Mesothelial cell of epicardium (in vitro differentiated cells): ENCODE data around the gene INPP4B. TPM values are rescaled to one million over a fixed set of nuclear protein-coding genes. Genes with fewer than 3 reads are reported as not detected.

Experiments
- DNase-seq, 2 experiments: peaks; one replicate each; pipeline ENCODE4 v3.0.0; 2021; ENCODE audit warnings: low spot score in 2 of 2; ENCODE audit not compliant: unreplicated experiment in 2 of 2
- H3K27ac Mint-ChIP-seq: 2 replicates; pipeline ENCODE4 v1.8.0; 2021; ENCODE audit warnings: mixed read lengths
- H3K27me3 Mint-ChIP-seq: 2 replicates; pipeline ENCODE4 v1.8.0; 2021; ENCODE audit warnings: low read depth, mixed read lengths
- H3K36me3 Mint-ChIP-seq: 2 replicates; pipeline ENCODE4 v1.8.0; 2021; ENCODE audit warnings: mixed read lengths
- H3K4me1 Mint-ChIP-seq: 2 replicates; pipeline ENCODE4 v1.8.0; 2021; ENCODE audit warnings: mixed read lengths
- H3K4me3 Mint-ChIP-seq: 2 replicates; pipeline ENCODE4 v1.8.0; 2021; ENCODE audit warnings: mild to moderate bottlenecking, moderate library complexity, mixed read lengths
- H3K9me3 Mint-ChIP-seq: 2 replicates; pipeline ENCODE4 v1.8.0; 2021; ENCODE audit warnings: mixed read lengths
- CTCF ChIP-seq: fragments of 200-600 bp; sonication (generic); IDR thresholded peaks from one replicate; pipeline ENCODE4 v1.5.0; 2021; ENCODE audit warnings: antibody characterized with exemption; ENCODE audit not compliant: unreplicated experiment
- total RNA-seq: library from RNA; stranded (reverse); gene quantifications from 3 replicates; pipeline ENCODE4 v1.2.1, GENCODE V29; 2021

The INPP4B gene
- total RNA-seq, 1 donor from 2014 or later: 35.4 TPM

- peaks cover 17% of the 10 kb centered on the region for H3K36me3 Mint-ChIP-seq
- peaks cover 14% of the 10 kb centered on the region for H3K9me3 Mint-ChIP-seq
- no peak for DNase-seq
- no peaks in the 10 kb centered on the region for H3K27me3 Mint-ChIP-seq
- no peak for TF ChIP-seq CTCF
- no peak overlapping the region for H3K4me3 Mint-ChIP-seq
- H3K4me1 Mint-ChIP-seq: peaks cover 2% of the 10 kb centered on the region
- no peak overlapping the region for H3K27ac Mint-ChIP-seq
These were observed 453.0 kb downstream of the INPP4B start for GRCh38 chr4:142393127-142393526.

DNA sequence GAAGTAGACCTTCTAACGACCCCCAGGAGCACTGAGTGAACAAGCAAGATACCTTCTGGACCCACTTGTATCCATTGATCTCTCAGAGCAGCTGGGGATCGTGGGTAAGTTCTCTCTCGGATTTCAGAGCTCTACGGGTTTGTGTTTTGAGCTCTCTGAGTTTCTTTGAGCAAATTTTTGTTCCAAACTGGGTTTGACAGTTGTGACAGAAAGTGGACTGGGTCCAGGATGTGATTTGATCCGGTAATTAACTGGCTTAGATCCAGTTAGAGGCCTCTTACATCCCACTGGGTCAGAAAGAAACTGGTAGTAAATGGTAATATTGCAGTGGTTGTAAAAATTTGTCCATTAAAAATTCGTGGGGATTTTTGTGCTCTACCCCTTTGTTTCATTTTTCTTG lies 459.2 kb downstream of the INPP4B start:
- H3K4me3 Mint-ChIP-seq: no peak overlapping the region
- H3K27me3 Mint-ChIP-seq: no peaks in the 10 kb centered on the region
- TF ChIP-seq CTCF: no peak
- no peak for DNase-seq
- H3K36me3 Mint-ChIP-seq: peaks cover 11% of the 10 kb centered on the region
- H3K9me3 Mint-ChIP-seq: peaks cover 8% of the 10 kb centered on the region
- peaks cover 2% of the 10 kb centered on the region for H3K4me1 Mint-ChIP-seq
- H3K27ac Mint-ChIP-seq: no peak overlapping the region

DNA sequence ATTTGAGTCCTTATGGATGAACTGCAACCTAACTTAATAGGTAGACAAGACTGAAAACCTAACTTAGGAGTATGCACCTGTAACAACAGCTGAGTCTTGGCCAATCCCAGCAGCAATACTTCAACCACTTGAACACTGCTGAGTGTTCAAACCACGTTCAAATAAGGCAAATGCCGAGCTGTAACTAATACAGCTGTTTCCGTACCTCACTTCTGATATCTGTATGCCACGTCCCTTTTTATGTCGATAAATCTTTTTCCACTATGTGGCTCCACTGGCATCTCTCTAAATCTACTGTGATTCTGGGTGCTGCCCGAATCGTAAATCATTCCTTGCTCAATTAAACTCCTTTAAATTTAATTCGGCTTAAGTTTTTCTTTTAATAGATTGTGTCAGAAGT lies 459.7 kb downstream of the INPP4B start:
- peaks cover 8% of the 10 kb centered on the region for H3K9me3 Mint-ChIP-seq
- no peak for DNase-seq
- H3K4me3 Mint-ChIP-seq: no peak overlapping the region
- no peak for TF ChIP-seq CTCF
- no peaks in the 10 kb centered on the region for H3K27me3 Mint-ChIP-seq
- H3K4me1 Mint-ChIP-seq: peaks cover 5% of the 10 kb centered on the region
- no peak overlapping the region for H3K27ac Mint-ChIP-seq
- peaks cover 11% of the 10 kb centered on the region for H3K36me3 Mint-ChIP-seq

- H3K27ac Mint-ChIP-seq: no peak overlapping the region
- no peak for DNase-seq
- H3K27me3 Mint-ChIP-seq: no peaks in the 10 kb centered on the region
- H3K4me1 Mint-ChIP-seq: peaks cover 25% of the 10 kb centered on the region
- H3K36me3 Mint-ChIP-seq: peaks cover 8% of the 10 kb centered on the region
- H3K4me3 Mint-ChIP-seq: no peak overlapping the region
- no peak for TF ChIP-seq CTCF
- H3K9me3 Mint-ChIP-seq: peaks cover 4% of the 10 kb centered on the region
These were observed 462.2 kb downstream of the INPP4B start for GRCh38 chr4:142383800-142384470.

DNA sequence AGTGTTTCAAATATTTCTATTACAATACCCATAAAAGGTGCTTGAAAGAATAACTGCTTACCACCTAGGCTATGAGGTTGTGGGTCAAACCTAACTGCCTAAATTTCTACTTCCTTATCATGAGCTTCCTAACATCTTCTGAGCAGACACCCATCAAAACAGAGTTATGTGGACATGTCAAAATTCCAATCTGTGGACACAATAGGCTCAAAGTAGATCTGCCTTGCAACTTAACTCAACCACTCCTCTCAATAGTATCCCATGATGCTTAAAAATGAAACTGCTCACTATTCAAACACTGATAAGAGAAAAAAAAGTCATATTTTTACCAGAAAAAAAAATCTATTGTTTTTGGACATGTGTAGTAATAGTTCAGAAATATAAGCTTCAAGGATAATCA lies 462.7 kb downstream of the INPP4B start:
- H3K4me1 Mint-ChIP-seq: peaks cover 27% of the 10 kb centered on the region
- no peaks in the 10 kb centered on the region for H3K27me3 Mint-ChIP-seq
- DNase-seq: no peak
- TF ChIP-seq CTCF: no peak
- H3K27ac Mint-ChIP-seq: no peak overlapping the region
- peaks cover 4% of the 10 kb centered on the region for H3K9me3 Mint-ChIP-seq
- H3K4me3 Mint-ChIP-seq: no peak overlapping the region
- peaks cover 8% of the 10 kb centered on the region for H3K36me3 Mint-ChIP-seq

- Mint-ChIP-seq H3K4me1 (peaks cover 44% of the 10 kb centered on the region), H3K9me3 (no peaks in the 10 kb centered on the region), H3K36me3 (peaks cover 3% of the 10 kb centered on the region)
These were observed 466.0 kb downstream of the INPP4B start for GRCh38 chr4:142380052-142380602.

More at GRCh38 chr4:142380052-142380602, 466.0 kb downstream of the INPP4B start:
- no peak for TF ChIP-seq CTCF
- H3K27ac Mint-ChIP-seq: peak overlapping the region; percentile 97
- no peak overlapping the region for H3K4me3 Mint-ChIP-seq
- no peak for DNase-seq
- H3K27me3 Mint-ChIP-seq: no peaks in the 10 kb centered on the region
